PC-3 (cell line): ENCODE results near the gene TMEM94. TPM values are rescaled to one million over a fixed set of nuclear protein-coding genes. Genes with fewer than 3 reads are reported as not detected.

Experiments used
- ATAC-seq: fragments of 200-7000 bp; cut with Tn5 transposase; 2 replicates; pipeline ENCODE4 v1.9.1; 2020; ENCODE audit warnings: mild to moderate bottlenecking, moderate library complexity
- BruUV-seq: library from RNA; stranded (reverse); fragments of 400-500 nt; replicated peaks from 2 replicates; lab custom pipeline; 2021; lab: Mats Ljungman, UMichigan
- CTCF ChIA-PET: fragments of 300-600 bp; sonication (Branson Sonifier 250); formaldehyde crosslinking; loops from one replicate; lab custom pipeline; 2022; ENCODE audit warnings: antibody characterized with exemption; lab: Charles Lee
- POLR2A ChIA-PET: fragments of 300-600 bp; sonication (Branson Sonifier 250); formaldehyde crosslinking; loops from one replicate; lab custom pipeline; 2022; ENCODE audit warnings: antibody characterized with exemption; ENCODE audit not compliant: unreplicated experiment; lab: Charles Lee
- DNase-seq: peaks from one replicate; pipeline ENCODE4 v3.0.0-alpha.2; 2015
- H2AFZ ChIP-seq: fragments of 300-600 bp; sonication (generic); 2 replicates; pipeline ENCODE4 v1.6.0; 2016; ENCODE audit warnings: antibody characterized with exemption, low read length
- H3F3A ChIP-seq: fragments of 300-600 bp; sonication (generic); one replicate; pipeline ENCODE4 v1.6.0; 2017; ENCODE audit warnings: antibody characterized with exemption, low read length, control low read depth, mild to moderate bottlenecking; ENCODE audit not compliant: unreplicated experiment
- H3K27ac ChIP-seq: fragments of 300-600 bp; sonication (generic); 2 replicates; pipeline ENCODE4 v1.5.1; 2016; ENCODE audit warnings: mild to moderate bottlenecking, low read length
- H3K27me3 ChIP-seq: fragments of 300-600 bp; sonication (generic); 2 replicates; pipeline ENCODE4 v1.6.1; 2016; ENCODE audit warnings: low read length, mixed read lengths
- H3K36me3 ChIP-seq: fragments of 300-600 bp; sonication (generic); 2 replicates; pipeline ENCODE4 v1.6.1; 2016; ENCODE audit warnings: low read depth, mixed run types, low read length, mixed read lengths
- H3K4me1 ChIP-seq: fragments of 300-600 bp; sonication (generic); 2 replicates; pipeline ENCODE4 v1.5.1; 2016; ENCODE audit warnings: low read length; ENCODE audit not compliant: insufficient read depth
- H3K4me2 ChIP-seq: fragments of 300-600 bp; sonication (generic); 2 replicates; pipeline ENCODE4 v1.6.0; 2016; ENCODE audit warnings: low read length
- H3K4me3 ChIP-seq: fragments of 300-600 bp; sonication (generic); 2 replicates; pipeline ENCODE4 v1.5.1; 2016; ENCODE audit warnings: mild to moderate bottlenecking, low read length, mixed read lengths
- H3K79me2 ChIP-seq: fragments of 300-600 bp; sonication (generic); 2 replicates; pipeline ENCODE4 v1.6.1; 2017; ENCODE audit warnings: low read length, mixed read lengths
- H3K9ac ChIP-seq: fragments of 300-600 bp; sonication (generic); 2 replicates; pipeline ENCODE4 v1.6.0; 2016; ENCODE audit warnings: mild to moderate bottlenecking, low read length
- H3K9me2 ChIP-seq: fragments of 300-600 bp; sonication (generic); replicated peaks from 2 replicates; pipeline ENCODE4 v1.6.1; 2016; ENCODE audit warnings: mixed run types, low read length, mixed read lengths
- H3K9me3 ChIP-seq: fragments of 300-600 bp; sonication (generic); 2 replicates; pipeline ENCODE4 v1.6.1; 2016; ENCODE audit warnings: low read length, mixed read lengths
- H4K20me1 ChIP-seq: fragments of 300-600 bp; sonication (generic); 2 replicates; pipeline ENCODE4 v1.6.1; 2016; ENCODE audit warnings: low read length, mixed read lengths
- CTCF ChIP-seq: fragments of 300-600 bp; sonication (generic); conservative IDR thresholded peaks from 2 replicates; pipeline ENCODE4 v1.5.1; 2017; ENCODE audit warnings: antibody characterized with exemption, low read depth, mild to moderate bottlenecking, low read length
- EZH2 ChIP-seq: fragments of 300-600 bp; sonication (generic); IDR thresholded peaks from one replicate; pipeline ENCODE4 v1.6.1; 2017; ENCODE audit warnings: antibody characterized with exemption, mild to moderate bottlenecking, low read length; ENCODE audit not compliant: unreplicated experiment
- EZH2phosphoT487 ChIP-seq: fragments of 300-600 bp; sonication (generic); IDR thresholded peaks from 2 replicates; pipeline ENCODE4 v1.6.1; 2018; ENCODE audit warnings: mild to moderate bottlenecking, antibody characterized with exemption, low read length, borderline replicate concordance
- intact Hi-C: fragments of 100-400 bp; cut with micrococcal nuclease; formaldehyde crosslinking; loops from 2 replicates; pipeline ENCODE4 v1.9.0; 2023
- total RNA-seq: library from RNA; depleted of rRNA; stranded (reverse); fragments of >200 nt; gene quantifications from 2 replicates; pipeline ENCODE4 v1.2.3, GENCODE V29; 2014

Gene TMEM94
- total RNA-seq, 1 experiment from 2014 or later, result 45.6 TPM

GRCh38 chr17:75493476-75494129, 37.2 kb downstream of the TMEM94 start:
- ChIA-PET POLR2A (no interaction called here), CTCF (no interaction called here)
- no peaks in the 10 kb centered on the region for H3K4me1 ChIP-seq
- no peak overlapping the region for H3K9ac ChIP-seq
- no peak overlapping the region for H3K27ac ChIP-seq
- no peaks in the 10 kb centered on the region for H3K9me3 ChIP-seq
- no peak for DNase-seq
- no peaks in the 10 kb centered on the region for H3F3A ChIP-seq
- no peak overlapping the region for H3K4me2 ChIP-seq
- no peaks in the 10 kb centered on the region for H4K20me1 ChIP-seq
- ATAC-seq, result no peak
- no peaks in the 10 kb centered on the region for H3K9me2 ChIP-seq
- BruUV-seq, result no TSS peak
- intact Hi-C loops, result no loop called here
- H3K79me2 ChIP-seq, result no peaks in the 10 kb centered on the region
- no peak overlapping the region for H2AFZ ChIP-seq
- H3K4me3 ChIP-seq, result no peak overlapping the region
- TF ChIP-seq EZH2phosphoT487 (no peak), CTCF (no peak), EZH2 (no peak)
- H3K36me3 ChIP-seq, result peaks cover 12% of the 10 kb centered on the region
- H3K27me3 ChIP-seq, result no peaks in the 10 kb centered on the region

GRCh38 chr17:75494326-75494877, 38.0 kb downstream of the TMEM94 start:
- H3K27ac ChIP-seq, result no peak overlapping the region
- TF ChIP-seq CTCF (no peak), EZH2phosphoT487 (no peak), EZH2 (no peak)
- no TSS peak for BruUV-seq
- no peak overlapping the region for H3K4me2 ChIP-seq
- H2AFZ ChIP-seq, result no peak overlapping the region
- no peaks in the 10 kb centered on the region for H3K79me2 ChIP-seq
- intact Hi-C loops, result no loop called here
- H3F3A ChIP-seq, result no peaks in the 10 kb centered on the region
- ChIA-PET POLR2A (interaction anchor here (0.6 kb wide), 1 partner anchor 66 kb away, joined by 3 read pairs; no protein-coding TSS in a partner anchor), CTCF (no interaction called here)
- peaks cover 15% of the 10 kb centered on the region for H3K36me3 ChIP-seq
- no peaks in the 10 kb centered on the region for H4K20me1 ChIP-seq
- DNase-seq, result no peak
- H3K9ac ChIP-seq, result no peak overlapping the region
- no peak overlapping the region for H3K4me3 ChIP-seq
- no peaks in the 10 kb centered on the region for H3K9me2 ChIP-seq
- no peaks in the 10 kb centered on the region for H3K9me3 ChIP-seq
- H3K27me3 ChIP-seq, result no peaks in the 10 kb centered on the region
- ATAC-seq, result no peak
- H3K4me1 ChIP-seq, result no peaks in the 10 kb centered on the region

GRCh38 chr17:75496005-75496404, 39.6 kb downstream of the TMEM94 start:
- Histone ChIP-seq H4K20me1 (no peaks in the 10 kb centered on the region), H3K9ac (no peak overlapping the region), H3K4me1 (no peaks in the 10 kb centered on the region), H2AFZ (no peak overlapping the region), H3K27me3 (no peaks in the 10 kb centered on the region), H3K9me3 (no peaks in the 10 kb centered on the region), H3K4me3 (no peak overlapping the region), H3F3A (no peaks in the 10 kb centered on the region), H3K79me2 (no peaks in the 10 kb centered on the region), H3K9me2 (no peaks in the 10 kb centered on the region), H3K27ac (no peak overlapping the region), H3K36me3 (peaks cover 26% of the 10 kb centered on the region), H3K4me2 (no peak overlapping the region)
- TF ChIP-seq EZH2 (no peak), EZH2phosphoT487 (no peak), CTCF (no peak)
- ChIA-PET POLR2A (no interaction called here), CTCF (no interaction called here)
- intact Hi-C loops, result no loop called here
- ATAC-seq (no peak), DNase-seq (no peak)
- BruUV-seq, result no TSS peak
